ENCODE data around the gene DEDD. TPM values are rescaled to one million over a fixed set of nuclear protein-coding genes. Genes with fewer than 3 reads are reported as not detected.

DEDD gene
- total RNA-seq, 1 donor: 27.2 TPM

- Histone ChIP-seq H3K4me1 (ENCODE audit: insufficient read depth, low read length) (peaks cover 34% of the 10 kb centered on the region), H3K27me3 (ENCODE audit: insufficient read depth, low read length) (no peaks in the 10 kb centered on the region), H3K9me3 (ENCODE audit: low read depth, low read length) (no peaks in the 10 kb centered on the region), H3K4me3 (ENCODE audit: low read length) (no peak overlapping the region)
Measured at GRCh38 chr1:161096530-161096929, 35.9 kb downstream of the DEDD start.

- H3K4me3 ChIP-seq (ENCODE audit: low read length): no peak overlapping the region
- peaks cover 34% of the 10 kb centered on the region for H3K4me1 ChIP-seq (ENCODE audit: insufficient read depth, low read length)
- H3K27me3 ChIP-seq (ENCODE audit: insufficient read depth, low read length): no peaks in the 10 kb centered on the region
- H3K9me3 ChIP-seq (ENCODE audit: low read depth, low read length): no peaks in the 10 kb centered on the region
Measured at GRCh38 chr1:161096015-161096414, 36.5 kb downstream of the DEDD start.

DNA sequence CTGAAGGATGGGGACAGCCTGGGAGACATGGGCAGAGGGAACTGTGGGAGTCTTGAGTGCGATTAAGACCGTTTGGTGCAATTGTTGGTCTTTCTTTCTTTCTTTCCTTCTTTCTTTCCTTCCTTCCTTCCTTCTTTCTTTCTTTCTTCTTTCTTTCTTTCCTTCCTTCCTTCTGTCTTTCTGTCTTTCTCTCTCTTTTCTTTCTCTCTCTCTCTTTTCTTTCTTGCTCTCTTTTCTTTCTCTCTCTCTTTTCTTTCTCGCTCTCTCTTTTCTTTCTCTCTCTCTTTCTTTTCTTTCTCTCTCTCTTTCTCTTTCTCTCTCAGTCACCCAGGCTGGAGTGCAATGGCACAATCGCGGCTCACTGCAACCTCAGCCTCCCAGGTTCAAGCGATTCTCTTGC, 37.2 kb downstream of the DEDD start:
- Histone ChIP-seq H3K27me3 (ENCODE audit: insufficient read depth, low read length) (no peaks in the 10 kb centered on the region), H3K4me3 (ENCODE audit: low read length) (no peak overlapping the region), H3K9me3 (ENCODE audit: low read depth, low read length) (no peaks in the 10 kb centered on the region), H3K4me1 (ENCODE audit: insufficient read depth, low read length) (peaks cover 34% of the 10 kb centered on the region)

- no peak overlapping the region for H3K4me3 ChIP-seq (ENCODE audit: low read length)
- H3K9me3 ChIP-seq (ENCODE audit: low read depth, low read length): no peaks in the 10 kb centered on the region
- H3K27me3 ChIP-seq (ENCODE audit: insufficient read depth, low read length): no peaks in the 10 kb centered on the region
- H3K4me1 ChIP-seq (ENCODE audit: insufficient read depth, low read length): peaks cover 34% of the 10 kb centered on the region
Measured at GRCh38 chr1:161094481-161094880, 38.0 kb downstream of the DEDD start.

DNA sequence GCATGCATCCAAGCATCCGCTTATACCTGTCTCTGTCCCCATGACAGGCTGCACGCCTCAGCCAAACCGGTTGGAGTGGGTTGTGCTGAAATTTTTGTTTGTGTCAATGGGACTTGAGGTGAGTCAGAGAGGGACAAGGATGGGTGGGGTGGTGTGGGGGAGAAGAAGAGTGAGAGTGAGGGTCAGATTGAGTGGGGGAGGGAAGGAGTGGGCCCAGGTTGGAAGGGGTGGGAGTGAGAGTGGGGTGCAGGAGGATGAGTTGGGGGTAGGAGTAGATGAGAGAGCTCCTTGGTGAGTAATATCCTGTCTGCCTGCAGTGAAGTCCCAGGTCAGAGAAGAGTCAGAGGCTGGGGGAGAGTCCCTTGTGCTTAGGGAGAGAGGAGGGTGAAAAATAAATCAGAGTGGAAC, 39.8 kb downstream of the DEDD start:
- no peaks in the 10 kb centered on the region for H3K9me3 ChIP-seq (ENCODE audit: low read depth, low read length)
- H3K4me1 ChIP-seq (ENCODE audit: insufficient read depth, low read length): peaks cover 34% of the 10 kb centered on the region
- no peak overlapping the region for H3K4me3 ChIP-seq (ENCODE audit: low read length)
- no peaks in the 10 kb centered on the region for H3K27me3 ChIP-seq (ENCODE audit: insufficient read depth, low read length)

- H3K4me3 ChIP-seq (ENCODE audit: low read length): no peak overlapping the region
- no peaks in the 10 kb centered on the region for H3K9me3 ChIP-seq (ENCODE audit: low read depth, low read length)
- H3K4me1 ChIP-seq (ENCODE audit: insufficient read depth, low read length): peaks cover 27% of the 10 kb centered on the region
- H3K27me3 ChIP-seq (ENCODE audit: insufficient read depth, low read length): no peaks in the 10 kb centered on the region
Measured at GRCh38 chr1:161091796-161092507, 40.5 kb downstream of the DEDD start.

GRCh38 chr1:161091093-161091492, 41.4 kb downstream of the DEDD start:
- Histone ChIP-seq H3K27me3 (ENCODE audit: insufficient read depth, low read length) (no peaks in the 10 kb centered on the region), H3K9me3 (ENCODE audit: low read depth, low read length) (no peaks in the 10 kb centered on the region), H3K4me3 (ENCODE audit: low read length) (no peak overlapping the region), H3K4me1 (ENCODE audit: insufficient read depth, low read length) (peaks cover 18% of the 10 kb centered on the region)

DNA sequence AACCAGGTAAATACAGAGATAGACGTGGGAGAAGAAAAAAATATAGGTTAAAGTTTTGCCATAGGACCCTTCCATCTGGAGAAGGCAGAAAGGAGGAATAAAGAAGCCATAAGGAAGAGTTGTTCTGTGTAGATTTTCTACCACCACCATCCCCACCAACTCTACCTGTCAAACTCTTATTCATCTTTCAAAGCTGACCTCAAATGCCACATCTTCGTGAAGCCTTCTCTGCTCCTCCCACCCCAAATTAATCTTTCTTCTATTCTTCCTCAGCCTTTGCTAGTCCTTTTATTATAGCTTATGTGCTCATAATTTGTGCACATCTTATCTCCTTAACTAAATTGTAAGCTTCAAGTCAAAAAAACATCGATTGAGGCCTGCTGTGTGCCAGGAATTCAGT, 41.9 kb downstream of the DEDD start:
- Histone ChIP-seq H3K27me3 (ENCODE audit: insufficient read depth, low read length) (no peaks in the 10 kb centered on the region), H3K9me3 (ENCODE audit: low read depth, low read length) (no peaks in the 10 kb centered on the region), H3K4me3 (ENCODE audit: low read length) (no peak overlapping the region), H3K4me1 (ENCODE audit: insufficient read depth, low read length) (peaks cover 14% of the 10 kb centered on the region)

DNA sequence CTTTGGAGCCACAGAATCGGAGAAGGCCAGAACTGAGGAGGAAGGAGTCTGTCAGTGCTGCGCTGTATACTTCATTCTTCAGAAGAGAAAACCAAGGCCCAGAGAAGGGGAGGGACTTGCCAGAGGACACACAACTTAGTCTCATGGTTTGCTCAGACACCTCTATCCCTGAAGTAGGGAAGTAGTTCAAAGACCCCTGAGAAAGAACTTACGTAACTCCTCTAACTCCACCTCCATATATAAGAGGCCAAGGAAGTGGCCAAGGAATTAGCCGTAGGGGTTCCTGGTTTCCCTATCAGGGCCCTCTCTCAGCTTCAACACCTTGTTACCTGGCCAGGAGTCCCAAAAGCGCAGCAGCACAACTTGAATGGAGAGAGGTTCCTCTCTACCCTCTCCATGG, 42.5 kb downstream of the DEDD start:
- peaks cover 13% of the 10 kb centered on the region for H3K4me1 ChIP-seq (ENCODE audit: insufficient read depth, low read length)
- H3K4me3 ChIP-seq (ENCODE audit: low read length): no peak overlapping the region
- H3K27me3 ChIP-seq (ENCODE audit: insufficient read depth, low read length): no peaks in the 10 kb centered on the region
- no peaks in the 10 kb centered on the region for H3K9me3 ChIP-seq (ENCODE audit: low read depth, low read length)

- Histone ChIP-seq H3K27me3 (ENCODE audit: insufficient read depth, low read length) (no peaks in the 10 kb centered on the region), H3K4me1 (ENCODE audit: insufficient read depth, low read length) (peaks cover 15% of the 10 kb centered on the region), H3K9me3 (ENCODE audit: low read depth, low read length) (no peaks in the 10 kb centered on the region), H3K4me3 (ENCODE audit: low read length) (no peak within 1 kb of the TSS)
Measured at GRCh38 chr1:161089251-161089924, 43.1 kb downstream of the DEDD start, which contains the start of gene NECTIN4. NECTIN4 (minus strand) TSS chr1:161089558; CDS start chr1:161089296, 262 bp downstream.

- Histone ChIP-seq H3K27me3 (ENCODE audit: insufficient read depth, low read length) (no peaks in the 10 kb centered on the region), H3K4me3 (ENCODE audit: low read length) (no peak overlapping the region), H3K4me1 (ENCODE audit: insufficient read depth, low read length) (peaks cover 22% of the 10 kb centered on the region), H3K9me3 (ENCODE audit: low read depth, low read length) (no peaks in the 10 kb centered on the region)
Measured at GRCh38 chr1:161088587-161089110, 43.8 kb downstream of the DEDD start.

GRCh38 chr1:161086457-161086856, 46.0 kb downstream of the DEDD start:
- H3K27me3 ChIP-seq (ENCODE audit: insufficient read depth, low read length): no peaks in the 10 kb centered on the region
- peaks cover 38% of the 10 kb centered on the region for H3K4me1 ChIP-seq (ENCODE audit: insufficient read depth, low read length)
- no peaks in the 10 kb centered on the region for H3K9me3 ChIP-seq (ENCODE audit: low read depth, low read length)
- H3K4me3 ChIP-seq (ENCODE audit: low read length): no peak overlapping the region

GRCh38 chr1:161085165-161085564, 47.3 kb downstream of the DEDD start:
- H3K9me3 ChIP-seq (ENCODE audit: low read depth, low read length): no peaks in the 10 kb centered on the region
- peaks cover 50% of the 10 kb centered on the region for H3K4me1 ChIP-seq (ENCODE audit: insufficient read depth, low read length)
- H3K27me3 ChIP-seq (ENCODE audit: insufficient read depth, low read length): no peaks in the 10 kb centered on the region

DNA sequence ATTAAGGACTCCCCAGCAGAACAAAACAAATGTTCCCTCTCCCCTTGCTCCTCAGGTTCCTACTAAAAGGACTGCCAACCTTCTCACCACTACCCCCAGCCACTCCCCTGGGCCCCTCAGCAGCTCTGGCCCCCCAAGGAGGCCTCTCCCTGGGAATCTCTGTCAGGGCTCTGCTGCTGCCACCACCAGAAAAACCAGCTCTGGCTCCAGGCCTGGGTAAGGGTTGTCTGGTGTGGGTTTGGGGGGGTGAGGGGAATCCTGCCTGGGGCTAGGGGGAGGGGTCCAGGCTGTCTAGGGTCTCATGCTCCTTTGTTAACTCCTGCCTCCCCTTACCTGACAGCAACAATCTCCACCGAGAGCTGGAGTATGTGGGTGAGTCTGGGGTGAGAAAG, 47.9 kb downstream of the DEDD start:
- no peak overlapping the region for H3K4me3 ChIP-seq (ENCODE audit: low read length)
- peaks cover 53% of the 10 kb centered on the region for H3K4me1 ChIP-seq (ENCODE audit: insufficient read depth, low read length)
- no peaks in the 10 kb centered on the region for H3K27me3 ChIP-seq (ENCODE audit: insufficient read depth, low read length)
- H3K9me3 ChIP-seq (ENCODE audit: low read depth, low read length): no peaks in the 10 kb centered on the region

More at GRCh38 chr1:161085165-161085564, 47.3 kb downstream of the DEDD start:
- H3K4me3 ChIP-seq (ENCODE audit: low read length): no peak overlapping the region

DNA sequence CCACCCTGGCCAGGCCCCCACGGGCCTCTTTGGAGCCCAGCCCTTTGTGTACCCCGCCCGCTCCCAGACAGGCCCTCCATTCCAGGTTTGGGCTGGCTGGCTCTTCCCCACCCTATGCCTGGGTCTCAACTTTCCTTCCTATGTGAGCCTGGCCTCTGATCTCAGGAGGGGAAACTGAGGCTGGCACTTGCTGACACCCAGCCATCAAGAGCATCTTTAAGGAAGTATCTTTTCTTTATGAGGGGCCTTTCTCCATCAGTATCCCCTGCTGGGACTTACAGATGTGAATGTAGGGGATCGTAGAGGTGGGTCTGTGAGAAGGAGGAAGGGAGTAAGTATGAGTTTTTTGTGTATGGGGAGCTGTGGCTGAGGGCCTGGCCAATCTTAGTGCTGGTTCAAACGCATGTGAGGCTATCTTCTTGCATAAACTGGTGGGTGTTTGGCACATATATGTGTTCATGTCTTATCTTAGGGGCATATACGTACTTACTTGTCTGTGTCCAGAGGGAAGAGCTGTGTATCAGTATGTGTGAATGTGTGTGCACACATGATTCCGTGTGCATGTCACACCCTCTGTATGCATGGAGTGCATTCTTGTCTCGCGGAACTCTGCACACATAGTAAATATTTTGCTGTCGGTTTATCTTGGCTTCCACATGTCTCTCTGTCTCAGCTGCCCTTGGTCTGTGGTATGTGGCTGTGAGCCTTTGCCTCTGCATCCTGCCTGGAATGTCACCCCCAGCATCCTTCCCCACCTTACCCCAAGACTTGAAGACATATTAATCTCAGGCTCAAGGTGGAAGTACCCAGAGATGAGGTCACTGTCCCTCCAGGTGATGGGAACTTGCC, 48.5 kb downstream of the DEDD start:
- Histone ChIP-seq H3K4me1 (ENCODE audit: insufficient read depth, low read length) (peaks cover 50% of the 10 kb centered on the region), H3K9me3 (ENCODE audit: low read depth, low read length) (no peaks in the 10 kb centered on the region), H3K4me3 (ENCODE audit: low read length) (no peak overlapping the region)

More for the DNA sequence above, 48.5 kb downstream of the DEDD start:
- no peaks in the 10 kb centered on the region for H3K27me3 ChIP-seq (ENCODE audit: insufficient read depth, low read length)
